ENCODE results near the gene KLF5.
"Not testable (repeated sequence)": the region's sequence is repeated elsewhere in the genome, so short reads cannot be mapped to it uniquely, and the experiment has no call there.

Gene KLF5

GRCh38 chr13:73090116-73090822, 31.5 kb downstream of the KLF5 start:
- DNase-seq = peak; percentile 87

- DNase-seq = no peak
Observed at GRCh38 chr13:73090823-73091187, 32.0 kb downstream of the KLF5 start.

DNA sequence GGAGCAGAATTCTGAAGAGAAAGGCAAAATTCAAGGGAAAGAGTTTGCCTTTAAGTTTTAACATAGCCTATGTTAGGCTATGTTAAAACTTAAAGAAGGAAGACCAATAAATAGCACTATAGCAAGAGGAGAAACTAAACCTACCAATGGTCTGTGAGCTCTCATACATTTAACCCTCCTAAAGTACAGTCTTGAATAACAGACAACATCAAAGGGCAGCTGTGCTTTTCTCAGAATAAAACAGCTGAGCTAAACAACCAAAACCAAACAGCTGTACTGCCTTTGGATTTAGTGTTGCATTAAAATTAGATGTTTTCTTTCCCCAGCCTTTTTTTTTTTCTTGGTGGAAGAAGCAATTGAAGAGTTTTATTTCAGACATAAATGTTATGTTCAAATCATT, 34.0 kb downstream of the KLF5 start:
- DNase-seq = no peak

GRCh38 chr13:73096173-73096572, 37.4 kb downstream of the KLF5 start:
- DNase-seq = no peak

DNA sequence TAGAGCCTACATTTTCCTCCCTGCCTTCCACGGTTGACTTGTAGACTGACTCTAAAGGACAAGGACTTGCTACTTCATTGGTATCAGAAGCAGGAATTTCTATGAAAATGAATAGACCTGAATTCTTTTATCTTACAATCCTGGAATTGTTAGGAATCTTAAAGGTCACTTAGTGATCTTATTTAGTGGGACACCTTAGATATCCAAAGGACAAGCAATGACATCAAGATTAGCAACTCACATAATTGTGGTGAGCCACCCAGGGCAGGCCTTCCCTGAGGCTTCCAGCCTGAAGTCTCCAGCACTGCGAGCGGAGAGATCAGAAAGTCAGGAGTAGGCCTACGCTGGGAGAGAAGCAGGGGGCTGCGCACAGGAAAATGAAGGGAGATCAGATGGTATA, 37.8 kb downstream of the KLF5 start:
- no peak for DNase-seq

GRCh38 chr13:73100781-73101180, 42.0 kb downstream of the KLF5 start:
- DNase-seq = not testable (repeated sequence)

DNA sequence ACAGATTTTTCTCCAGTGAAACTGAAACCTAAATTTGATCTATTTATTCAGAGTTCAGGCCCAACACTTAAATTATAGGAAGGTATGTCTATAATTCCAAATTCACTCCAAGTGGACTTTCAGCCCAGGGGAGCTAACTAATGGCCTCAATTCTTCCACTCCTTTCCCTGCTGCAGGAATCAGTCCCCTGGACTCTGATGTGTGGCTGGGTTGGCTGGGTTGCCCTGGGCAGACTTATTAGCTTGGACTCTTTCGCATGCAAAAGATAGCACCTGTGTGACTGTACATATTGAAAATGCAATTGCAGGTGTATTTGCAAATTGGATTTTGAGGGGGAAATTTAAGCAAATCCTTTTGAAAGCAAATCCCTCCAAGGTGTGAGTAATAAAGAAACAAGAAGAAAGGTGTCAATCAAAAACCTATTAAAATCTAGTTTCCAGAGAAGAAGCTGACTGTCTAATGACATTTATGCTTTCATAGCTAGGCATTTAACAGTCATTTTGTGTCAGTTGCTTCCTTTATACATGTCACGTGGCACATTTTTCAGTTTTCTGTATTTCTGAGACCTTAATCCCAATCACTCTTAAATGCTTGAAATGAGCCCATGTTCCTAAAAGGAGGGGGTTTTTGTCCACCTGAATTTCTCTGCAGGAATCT, 42.7 kb downstream of the KLF5 start:
- DNase-seq = no peak

DNA sequence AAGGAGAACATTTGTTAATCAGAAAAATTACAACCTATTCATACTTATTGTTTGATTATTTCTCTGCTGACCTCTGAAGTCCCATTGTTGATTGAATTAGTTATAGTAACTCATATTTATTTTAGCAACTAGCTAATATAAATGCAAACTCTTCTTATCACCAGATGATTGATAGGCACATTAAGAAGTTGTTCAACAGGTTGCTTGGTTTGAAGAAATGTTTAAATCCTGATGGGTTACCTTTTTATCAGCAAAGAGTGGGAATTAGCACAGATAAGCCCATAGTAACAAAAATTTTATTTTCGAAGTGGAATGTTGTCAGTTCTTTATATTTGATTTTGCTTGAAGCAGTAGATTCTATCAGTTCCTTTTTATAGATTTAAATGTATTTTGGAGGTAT, 44.4 kb downstream of the KLF5 start:
- peak; percentile 51 for DNase-seq

- DNase-seq = no peak
Observed at GRCh38 chr13:73106513-73107178, 47.8 kb downstream of the KLF5 start.

DNA sequence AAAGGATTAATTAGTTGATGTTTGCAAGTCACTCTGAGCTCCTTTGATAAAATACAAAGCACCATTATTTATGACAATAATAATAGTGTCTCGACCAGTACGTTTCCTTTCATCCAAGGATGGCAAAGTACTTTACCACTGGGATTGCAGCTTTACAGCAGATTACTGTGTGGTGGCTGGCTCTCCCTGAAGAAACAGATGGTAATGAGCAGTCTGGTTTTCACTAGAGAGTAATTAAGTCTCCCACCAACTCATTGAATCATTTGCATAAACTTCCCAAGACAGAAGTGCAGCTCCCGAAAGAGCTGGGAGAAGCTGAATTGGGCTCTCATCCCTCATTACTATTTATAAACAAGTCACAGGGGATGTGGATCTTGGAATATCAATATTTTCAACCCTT, 48.7 kb downstream of the KLF5 start:
- no peak for DNase-seq

GRCh38 chr13:73107970-73108369, 49.2 kb downstream of the KLF5 start:
- no peak for DNase-seq

DNA sequence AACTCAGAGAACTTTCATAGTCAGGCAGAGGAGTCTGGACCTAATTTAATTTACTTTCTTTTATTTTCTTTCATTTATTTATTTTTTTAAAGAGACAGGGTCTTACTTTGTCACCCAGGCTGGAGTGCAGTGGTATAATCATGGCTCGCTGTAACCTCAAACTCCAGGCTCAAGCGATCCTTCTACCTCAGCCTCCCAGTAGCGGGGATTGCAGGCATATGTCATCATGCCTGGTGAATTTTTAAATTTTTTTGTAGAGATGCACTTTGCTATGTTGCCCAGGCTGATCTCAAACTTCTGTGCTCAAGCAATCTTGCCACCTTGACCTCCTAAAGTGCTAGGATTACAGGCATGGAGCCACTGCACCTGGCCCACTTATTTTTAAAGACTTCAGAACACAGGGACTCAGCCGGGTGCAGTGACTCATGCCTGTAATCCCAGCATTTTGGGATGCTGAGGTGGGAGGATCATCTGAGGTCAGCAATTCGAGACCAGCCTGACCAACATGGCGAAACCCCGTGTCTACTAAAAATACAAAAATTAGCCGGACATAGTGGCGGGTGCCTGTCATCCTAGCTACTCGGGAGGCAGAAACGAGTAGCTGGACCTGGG, 50.6 kb downstream of the KLF5 start:
- no peak for DNase-seq

- DNase-seq = no peak
Observed at GRCh38 chr13:73109969-73110368, 51.2 kb downstream of the KLF5 start.

DNA sequence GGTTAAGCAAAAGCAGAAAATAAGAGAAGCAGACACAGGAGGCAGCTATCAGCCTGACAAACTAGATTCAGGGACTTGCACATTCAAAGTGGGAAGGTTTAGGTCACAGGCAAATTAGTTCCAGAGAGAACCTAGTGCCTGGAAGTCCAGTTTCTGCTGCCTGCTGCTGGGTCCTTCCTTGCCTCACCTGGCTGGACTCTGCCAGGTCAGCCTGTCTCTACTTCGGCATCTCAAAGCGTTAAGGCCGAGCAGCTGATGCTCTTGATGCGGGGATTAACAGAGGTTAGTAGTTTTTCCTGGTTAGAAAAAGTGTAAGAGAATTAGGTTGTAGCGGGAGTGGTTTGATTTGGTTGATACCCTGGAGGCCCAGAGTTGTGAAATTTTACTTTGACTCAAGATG, 52.0 kb downstream of the KLF5 start:
- DNase-seq = no peak

DNA sequence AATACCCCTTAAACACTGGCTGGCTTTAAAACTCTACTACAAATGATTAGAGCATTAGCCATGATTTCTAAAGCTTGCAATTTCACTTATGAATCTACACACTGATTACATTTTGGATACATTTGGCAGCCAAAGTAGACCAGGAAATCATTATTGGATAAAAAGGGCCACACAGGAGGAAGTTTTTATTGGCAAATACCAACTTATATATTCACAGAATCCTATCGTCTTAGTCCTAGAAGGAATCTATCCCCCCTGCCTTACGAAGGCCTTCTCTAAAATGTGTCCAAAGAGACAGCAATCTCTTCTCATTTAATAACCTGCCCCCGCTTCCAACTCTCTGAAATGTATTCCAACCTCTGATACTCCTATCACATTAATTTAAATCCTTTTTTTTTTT, 52.5 kb downstream of the KLF5 start:
- no peak for DNase-seq

- no peak for DNase-seq
Observed at GRCh38 chr13:73119612-73120011, 60.8 kb downstream of the KLF5 start.
